K562 (cell line): ENCODE data around the gene SIGLEC6. TPM values are rescaled to one million over a fixed set of nuclear protein-coding genes. Genes with fewer than 3 reads are reported as not detected.

ENCODE experiments used
- BRD4 ChIP-seq: fragments of 200-600 bp; sonication (generic); IDR thresholded peaks from 2 replicates; pipeline ENCODE4 v1.6.1; 2017; ENCODE audit warnings: inconsistent platforms
- CBFA2T3 ChIP-seq: fragments of 450-650 bp; IDR thresholded peaks from 2 replicates; pipeline ENCODE4 v1.6.1; 2017
- CBX5 ChIP-seq: IDR thresholded peaks from 2 replicates; pipeline ENCODE4 v1.6.1; 2014; ENCODE audit warnings: low read depth, borderline replicate concordance
- DPF2 ChIP-seq: fragments of 450-650 bp; IDR thresholded peaks from 2 replicates; pipeline ENCODE4 v1.6.1; 2016
- ESRRB ChIP-seq: fragments of 250-450 bp; sonication (Bioruptor Pico); IDR thresholded peaks from 2 replicates; pipeline ENCODE4 v1.5.0; 2020; ENCODE audit warnings: mild to moderate bottlenecking, moderate library complexity, borderline replicate concordance
- FIP1L1 ChIP-seq: fragments of 200-400 bp; formaldehyde crosslinking; IDR thresholded peaks from 2 replicates; pipeline ENCODE4 v1.6.1; 2018; ENCODE audit warnings: mild to moderate bottlenecking, low read depth, low read length; ENCODE audit not compliant: poor library complexity, severe bottlenecking
- GATA2 ChIP-seq: sonication (generic); formaldehyde crosslinking; IDR thresholded peaks from 2 replicates; pipeline ENCODE4 v1.4.0; 2020; ENCODE audit warnings: mild to moderate bottlenecking, missing genetic modification reagents
- JUNB ChIP-seq: fragments of 450-650 bp; formaldehyde crosslinking; conservative IDR thresholded peaks from 2 replicates; pipeline ENCODE4 v1.4.0; 2020; ENCODE audit warnings: mild to moderate bottlenecking
- JUND ChIP-seq, 2 experiments: IDR thresholded peaks; 2 replicates in 1 of 2; 3 replicates in 1 of 2; pipeline ENCODE4 v1.6.1; 2011; ENCODE audit warnings: borderline replicate concordance in 2 of 2, low read depth in 2 of 2, low read length in 2 of 2, improper control_type of control experiment in 1 of 2, missing biosample characterization in 1 of 2, missing genetic modification characterization in 1 of 2, missing genetic modification reagents in 1 of 2
- MAZ ChIP-seq, 2 experiments: fragments of 450-650 bp in 1 of 2; sonication (generic) in 1 of 2; formaldehyde crosslinking; IDR thresholded peaks in 1 of 2; conservative IDR thresholded peaks in 1 of 2; 2 replicates each; pipeline versions ENCODE4 v1.4.0 to v1.5.0; 2020; ENCODE audit warnings: mild to moderate bottlenecking in 1 of 2, missing genetic modification reagents in 1 of 2
- NFE2L1 ChIP-seq: fragments of 450-650 bp; IDR thresholded peaks from 2 replicates; pipeline ENCODE4 v1.6.1; 2016; ENCODE audit warnings: missing genetic modification characterization, low read depth, mild to moderate bottlenecking, missing compliant biosample characterization, moderate library complexity, borderline replicate concordance
- SAFB ChIP-seq: fragments of 200-400 bp; formaldehyde crosslinking; IDR thresholded peaks from 2 replicates; pipeline ENCODE4 v1.6.1; 2017; ENCODE audit warnings: low read depth, low read length, borderline replicate concordance
- TEAD2 ChIP-seq: fragments of 450-650 bp; IDR thresholded peaks from 2 replicates; pipeline ENCODE4 v1.6.1; 2016; ENCODE audit warnings: missing genetic modification characterization, control low read depth, missing compliant biosample characterization
- ZC3H4 ChIP-seq: sonication (generic); formaldehyde crosslinking; IDR thresholded peaks from 2 replicates; pipeline ENCODE4 v1.9.0; 2021; ENCODE audit warnings: missing genetic modification reagents, borderline replicate concordance
- polyA plus RNA-seq, 8 experiments: library from polyadenylated mRNA; depleted of rRNA in 4 of 8; stranded (reverse) in 5 of 8; unstranded in 3 of 8; fragments of >200 nt; fragmentation: Nextera tagmentation in 2 of 8; fragmentation: Illumina TruSeq in 1 of 8; extraction: Ambion mirVana in 2 of 8; extraction: Trizol in 1 of 8; gene quantifications; 2 replicates each; pipeline versions ENCODE4 v1.2.1 to v1.2.3, GENCODE V29; 2011 to 2014; ENCODE audit warnings: inconsistent platforms in 1 of 8, missing spikeins in 1 of 8
- total RNA-seq, 7 experiments: library from RNA; depleted of rRNA in 6 of 7; stranded (reverse); fragments of >200 nt in 6 of 7; fragmentation: Illumina TruSeq in 2 of 7; extraction: Trizol in 2 of 7; gene quantifications; 2 replicates each; pipeline versions ENCODE4 v1.2.1 to v1.2.3, GENCODE V29; 2011 to 2021; ENCODE audit warnings: low replicate concordance in 1 of 7
- TF ChIP-seq, protein P1 (sequence below): fragments of 450-650 bp; formaldehyde crosslinking; IDR thresholded peaks from 2 replicates; pipeline ENCODE4 v1.4.0; 2022; ENCODE audit warnings: missing genetic modification characterization
- TF ChIP-seq, protein P2 (sequence below), 3 experiments: fragments of 200-800 bp in 1 of 3; fragments of 250-450 bp in 1 of 3; fragments of 450-650 bp in 1 of 3; sonication (Bioruptor Pico) in 1 of 3; sonication (Bioruptor generic) in 1 of 3; formaldehyde crosslinking in 1 of 3; IDR thresholded peaks; 2 replicates each; pipeline versions ENCODE4 v1.6.1 to v1.8.0; 2016 to 2022; ENCODE audit warnings: mild to moderate bottlenecking in 2 of 3, missing genetic modification characterization in 2 of 3, missing compliant biosample characterization in 1 of 3, moderate library complexity in 1 of 3
- TF ChIP-seq, protein P3 (sequence below): fragments of 250-450 bp; sonication (Bioruptor Pico); IDR thresholded peaks from 2 replicates; pipeline ENCODE4 v1.5.1; 2021; ENCODE audit warnings: mild to moderate bottlenecking
- TF ChIP-seq, protein P4 (sequence below): fragments of 250-450 bp; sonication (Bioruptor Pico); IDR thresholded peaks from 2 replicates; pipeline ENCODE4 v1.5.0; 2021

SIGLEC6 gene
- total and polyA plus RNA-seq, 9 of the 15 experiments (the other 6 are each of a cell fraction or from before 2014, with no cell fraction given), result 0.03 to 17.5 (median 0.71) TPM

DNA sequence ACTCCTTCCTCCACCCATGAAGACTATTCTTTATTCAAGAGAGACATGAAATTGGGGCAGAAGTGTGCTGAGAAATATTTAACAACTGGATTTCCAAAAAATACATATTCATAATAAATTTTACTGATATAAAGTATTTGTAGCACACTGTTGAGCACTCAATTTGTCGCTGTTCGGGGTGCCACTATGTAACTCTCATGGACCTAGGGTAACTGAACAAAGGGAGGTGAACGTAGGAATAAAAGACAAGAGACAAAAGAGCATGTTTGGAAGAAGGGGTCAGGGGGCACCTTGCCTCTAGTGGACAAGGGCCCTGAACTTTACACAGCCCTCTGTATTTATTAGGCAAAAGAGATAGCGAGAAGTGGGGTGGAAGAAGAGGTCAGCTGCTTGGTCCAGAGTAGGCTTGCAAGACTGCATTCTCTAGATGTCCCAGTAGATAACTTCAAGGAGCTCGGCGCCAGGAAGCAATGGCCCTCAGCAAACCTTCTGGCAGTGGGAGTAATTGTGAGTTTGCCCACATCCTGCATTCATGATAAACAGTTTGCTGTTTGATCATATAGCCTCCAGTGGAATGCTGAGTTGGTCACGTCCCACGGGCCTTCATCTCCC lies 35.1 kb upstream of the SIGLEC6 start (continued):
- TF ChIP-seq, protein P1, sequence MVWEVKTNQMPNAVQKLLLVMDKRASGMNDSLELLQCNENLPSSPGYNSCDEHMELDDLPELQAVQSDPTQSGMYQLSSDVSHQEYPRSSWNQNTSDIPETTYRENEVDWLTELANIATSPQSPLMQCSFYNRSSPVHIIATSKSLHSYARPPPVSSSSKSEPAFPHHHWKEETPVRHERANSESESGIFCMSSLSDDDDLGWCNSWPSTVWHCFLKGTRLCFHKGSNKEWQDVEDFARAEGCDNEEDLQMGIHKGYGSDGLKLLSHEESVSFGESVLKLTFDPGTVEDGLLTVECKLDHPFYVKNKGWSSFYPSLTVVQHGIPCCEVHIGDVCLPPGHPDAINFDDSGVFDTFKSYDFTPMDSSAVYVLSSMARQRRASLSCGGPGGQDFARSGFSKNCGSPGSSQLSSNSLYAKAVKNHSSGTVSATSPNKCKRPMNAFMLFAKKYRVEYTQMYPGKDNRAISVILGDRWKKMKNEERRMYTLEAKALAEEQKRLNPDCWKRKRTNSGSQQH (CRISPR knock-in tag), result no peak
- TF ChIP-seq NFE2L1 (tag) (no peak), CBFA2T3 (peak; percentile 63), DPF2 (no peak; the same call in 1 of the 2 replicates), TEAD2 (tag) (0 out of 2 replicates have a peak, but pooled peaks have one; percentile 60), GATA2 (CRISPR knock-in tag) (peak; percentile 80), JUND (IDR thresholded peaks at IDR 0.05; ENCODE audit: borderline replicate concordance, low read depth, low read length) (0 out of 2 replicates have a peak, but pooled peaks have one; percentile 23), JUND (tag; IDR thresholded peaks at IDR 0.05; ENCODE audit: borderline replicate concordance, low read depth, low read length) (peak; percentile 17; the same call in 1 of the 3 replicates), FIP1L1 (no peak), CBX5 (no peak), ESRRB (no peak), JUNB (CRISPR knock-in tag) (no peak), SAFB (no peak), ZC3H4 (CRISPR knock-in tag) (no peak), BRD4 (no peak), MAZ (CRISPR knock-in tag; conservative IDR thresholded peaks at IDR 0.05 in 1 of 2, IDR thresholded peaks at IDR 0.05 in 1 of 2) (peak; percentile 13 to 51; a peak in 2 of 4 replicates)
- TF ChIP-seq, protein P2, sequence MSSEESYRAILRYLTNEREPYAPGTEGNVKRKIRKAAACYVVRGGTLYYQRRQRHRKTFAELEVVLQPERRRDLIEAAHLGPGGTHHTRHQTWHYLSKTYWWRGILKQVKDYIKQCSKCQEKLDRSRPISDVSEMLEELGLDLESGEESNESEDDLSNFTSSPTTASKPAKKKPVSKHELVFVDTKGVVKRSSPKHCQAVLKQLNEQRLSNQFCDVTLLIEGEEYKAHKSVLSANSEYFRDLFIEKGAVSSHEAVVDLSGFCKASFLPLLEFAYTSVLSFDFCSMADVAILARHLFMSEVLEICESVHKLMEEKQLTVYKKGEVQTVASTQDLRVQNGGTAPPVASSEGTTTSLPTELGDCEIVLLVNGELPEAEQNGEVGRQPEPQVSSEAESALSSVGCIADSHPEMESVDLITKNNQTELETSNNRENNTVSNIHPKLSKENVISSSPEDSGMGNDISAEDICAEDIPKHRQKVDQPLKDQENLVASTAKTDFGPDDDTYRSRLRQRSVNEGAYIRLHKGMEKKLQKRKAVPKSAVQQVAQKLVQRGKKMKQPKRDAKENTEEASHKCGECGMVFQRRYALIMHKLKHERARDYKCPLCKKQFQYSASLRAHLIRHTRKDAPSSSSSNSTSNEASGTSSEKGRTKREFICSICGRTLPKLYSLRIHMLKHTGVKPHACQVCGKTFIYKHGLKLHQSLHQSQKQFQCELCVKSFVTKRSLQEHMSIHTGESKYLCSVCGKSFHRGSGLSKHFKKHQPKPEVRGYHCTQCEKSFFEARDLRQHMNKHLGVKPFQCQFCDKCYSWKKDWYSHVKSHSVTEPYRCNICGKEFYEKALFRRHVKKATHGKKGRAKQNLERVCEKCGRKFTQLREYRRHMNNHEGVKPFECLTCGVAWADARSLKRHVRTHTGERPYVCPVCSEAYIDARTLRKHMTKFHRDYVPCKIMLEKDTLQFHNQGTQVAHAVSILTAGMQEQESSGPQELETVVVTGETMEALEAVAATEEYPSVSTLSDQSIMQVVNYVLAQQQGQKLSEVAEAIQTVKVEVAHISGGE (CRISPR knock-in tag; IDR thresholded peaks at IDR 0.05), result no peak
- TF ChIP-seq, protein P3, sequence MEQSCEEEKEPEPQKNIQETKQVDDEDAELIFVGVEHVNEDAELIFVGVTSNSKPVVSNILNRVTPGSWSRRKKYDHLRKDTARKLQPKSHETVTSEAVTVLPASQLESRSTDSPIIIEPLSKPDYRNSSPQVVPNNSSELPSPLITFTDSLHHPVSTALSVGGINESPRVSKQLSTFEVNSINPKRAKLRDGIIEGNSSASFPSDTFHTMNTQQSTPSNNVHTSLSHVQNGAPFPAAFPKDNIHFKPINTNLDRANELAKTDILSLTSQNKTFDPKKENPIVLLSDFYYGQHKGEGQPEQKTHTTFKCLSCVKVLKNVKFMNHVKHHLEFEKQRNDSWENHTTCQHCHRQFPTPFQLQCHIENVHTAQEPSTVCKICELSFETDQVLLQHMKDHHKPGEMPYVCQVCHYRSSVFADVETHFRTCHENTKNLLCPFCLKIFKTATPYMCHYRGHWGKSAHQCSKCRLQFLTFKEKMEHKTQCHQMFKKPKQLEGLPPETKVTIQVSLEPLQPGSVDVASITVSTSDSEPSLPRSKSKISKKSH (CRISPR knock-in tag), result no peak
- TF ChIP-seq, protein P4, sequence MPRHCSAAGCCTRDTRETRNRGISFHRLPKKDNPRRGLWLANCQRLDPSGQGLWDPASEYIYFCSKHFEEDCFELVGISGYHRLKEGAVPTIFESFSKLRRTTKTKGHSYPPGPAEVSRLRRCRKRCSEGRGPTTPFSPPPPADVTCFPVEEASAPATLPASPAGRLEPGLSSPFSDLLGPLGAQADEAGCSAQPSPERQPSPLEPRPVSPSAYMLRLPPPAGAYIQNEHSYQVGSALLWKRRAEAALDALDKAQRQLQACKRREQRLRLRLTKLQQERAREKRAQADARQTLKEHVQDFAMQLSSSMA (CRISPR knock-in tag), result no peak
